DLD1 (cell line): Measurements from ENCODE around the gene LINGO1.

Experiments used
- in situ Hi-C: cut with HindIII; loops from 2 replicates; pipeline ENCODE4 v1.10.0; 2017; ENCODE audit warnings: low sequenced_read_pairs

Gene LINGO1

GRCh38 chr15:77617476-77618230 is 15.1 kb downstream of the LINGO1 start:
- in situ Hi-C loops, result no loop called here

- in situ Hi-C loops, result no loop called here
Observed at GRCh38 chr15:77616072-77616471, 16.6 kb downstream of the LINGO1 start.

- in situ Hi-C loops, result no loop called here
Observed at GRCh38 chr15:77615472-77615871, 17.2 kb downstream of the LINGO1 start.

DNA sequence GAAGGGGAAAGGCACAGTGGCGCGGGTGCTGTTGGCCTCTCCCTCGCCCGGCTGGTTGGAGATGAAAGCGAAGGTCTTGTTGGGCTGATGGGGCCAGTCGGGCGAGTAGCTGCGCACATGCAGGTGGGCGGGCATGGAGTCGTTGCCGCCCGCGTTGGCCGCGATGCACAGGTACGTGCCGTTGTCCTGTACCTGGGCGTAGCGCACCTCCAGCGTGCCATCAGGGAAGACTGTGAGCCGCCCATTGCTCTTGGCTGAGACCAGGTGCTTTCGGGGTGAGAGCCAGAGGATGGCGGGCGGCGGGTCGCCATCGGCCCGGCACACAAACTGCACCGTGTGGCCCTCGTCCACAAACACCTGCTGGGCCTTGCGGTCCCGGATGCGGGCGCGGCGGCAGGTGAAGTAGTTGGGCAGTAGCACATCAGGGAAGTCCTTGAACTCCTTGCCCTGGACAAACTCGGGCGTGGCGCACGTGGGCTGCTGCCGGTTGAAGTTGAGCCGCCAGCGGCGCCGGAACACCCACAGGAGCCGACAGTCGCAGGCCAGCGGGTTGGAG is 18.4 kb downstream of the LINGO1 start:
- in situ Hi-C loops, result no loop called here

GRCh38 chr15:77613814-77614213 is 18.9 kb downstream of the LINGO1 start:
- in situ Hi-C loops, result no loop called here

GRCh38 chr15:77612958-77613601 is 19.6 kb downstream of the LINGO1 start:
- in situ Hi-C loops, result no loop called here

GRCh38 chr15:77611767-77612166 is 20.9 kb downstream of the LINGO1 start:
- in situ Hi-C loops, result no loop called here

GRCh38 chr15:77610731-77611130 is 22.0 kb downstream of the LINGO1 start:
- in situ Hi-C loops, result no loop called here

GRCh38 chr15:77609558-77609957 is 23.2 kb downstream of the LINGO1 start:
- in situ Hi-C loops, result loop anchor here (5.0 kb wide), 1 partner anchor 72 kb away; no protein-coding TSS in a partner anchor

- in situ Hi-C loops, result loop anchor here (5.0 kb wide), 1 partner anchor 71 kb away; no protein-coding TSS in a partner anchor
Observed at GRCh38 chr15:77608774-77609173, 23.9 kb downstream of the LINGO1 start.

- in situ Hi-C loops, result loop anchor here (5.0 kb wide), 1 partner anchor 71 kb away; no protein-coding TSS in a partner anchor
Observed at GRCh38 chr15:77607894-77608261, 24.8 kb downstream of the LINGO1 start.

DNA sequence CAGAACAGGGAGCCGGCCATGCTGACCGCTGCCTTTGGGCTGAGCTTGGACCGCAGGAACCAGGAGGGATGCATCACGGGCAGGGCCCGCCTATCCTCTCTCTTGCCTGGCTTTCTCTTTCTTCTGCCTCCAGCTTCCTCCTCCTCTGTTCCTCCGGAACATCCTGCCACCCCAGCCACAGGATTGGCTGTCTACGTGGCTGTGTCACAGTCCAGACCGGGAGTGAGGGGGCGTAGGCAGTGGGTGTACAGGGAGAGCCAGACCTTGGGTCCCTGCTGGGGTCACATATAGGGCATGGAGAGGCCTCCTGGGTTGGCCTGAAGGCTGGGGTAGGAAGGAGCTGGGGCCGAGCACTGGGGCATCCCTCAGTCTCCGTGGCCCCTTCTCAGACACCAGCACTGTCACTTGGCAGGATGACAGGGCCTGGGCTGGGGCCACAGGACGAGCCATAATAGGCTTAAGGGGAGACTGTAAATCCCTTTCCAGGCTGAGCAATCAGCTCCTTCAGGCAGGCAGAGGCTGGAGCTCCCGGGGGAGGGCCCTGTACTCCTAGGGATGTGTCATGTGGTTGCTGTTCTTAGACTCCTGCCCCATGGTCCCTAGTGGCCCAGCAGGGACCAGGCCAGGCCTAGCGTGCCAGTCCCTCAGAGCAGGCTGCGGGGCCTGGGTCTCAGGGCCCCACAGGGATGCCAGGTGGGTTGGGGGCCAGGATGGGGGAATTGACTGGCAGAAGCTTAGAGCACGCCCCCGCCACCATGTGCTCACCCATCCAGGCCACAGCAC is 25.4 kb downstream of the LINGO1 start:
- in situ Hi-C loops, result loop anchor here (5.0 kb wide), 1 partner anchor 70 kb away; no protein-coding TSS in a partner anchor

DNA sequence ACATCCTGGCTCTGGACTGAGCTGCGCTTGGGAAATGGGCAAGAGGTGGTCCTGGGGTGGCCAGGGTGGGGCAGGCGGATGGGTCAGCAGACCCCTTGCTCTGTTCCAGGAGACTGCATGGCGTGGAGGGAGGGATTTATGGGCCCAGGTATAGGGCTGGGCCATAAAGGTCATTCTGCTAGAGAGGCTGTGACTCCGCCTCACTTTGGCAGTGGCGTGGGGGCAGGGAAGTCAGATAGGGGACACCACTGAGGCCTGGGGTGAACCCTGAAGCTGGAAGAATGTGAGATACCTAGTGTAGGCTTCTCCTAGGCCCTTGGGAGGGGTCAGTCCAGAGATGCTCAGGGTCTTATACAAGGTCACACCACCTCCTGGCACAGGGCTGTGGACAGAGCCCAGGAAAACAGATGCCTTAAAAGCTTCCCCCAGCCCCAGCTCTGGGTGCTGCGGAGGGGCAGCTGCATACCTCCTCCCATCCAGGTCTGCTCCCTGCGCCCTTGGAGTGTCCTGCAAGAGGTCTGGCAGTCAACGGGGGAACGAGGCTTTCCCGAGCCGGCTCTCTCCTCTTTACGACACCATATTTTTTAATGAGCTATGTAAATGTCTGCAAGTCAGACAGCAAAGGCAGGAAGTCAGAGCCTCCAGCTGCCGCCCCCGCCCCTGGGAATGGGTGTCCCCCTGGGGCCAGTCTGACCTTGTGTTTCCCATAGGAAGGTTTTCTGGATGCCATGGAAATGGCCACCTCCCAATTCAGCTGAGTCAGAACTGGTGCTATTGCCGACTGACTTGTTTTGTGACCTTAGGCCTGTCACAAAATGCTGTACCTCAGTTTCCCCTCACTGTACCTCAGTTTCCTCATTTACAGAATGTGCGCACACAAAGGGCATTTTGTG is 26.3 kb downstream of the LINGO1 start:
- in situ Hi-C loops, result loop anchor here (5.0 kb wide), 1 partner anchor 69 kb away; no protein-coding TSS in a partner anchor

DNA sequence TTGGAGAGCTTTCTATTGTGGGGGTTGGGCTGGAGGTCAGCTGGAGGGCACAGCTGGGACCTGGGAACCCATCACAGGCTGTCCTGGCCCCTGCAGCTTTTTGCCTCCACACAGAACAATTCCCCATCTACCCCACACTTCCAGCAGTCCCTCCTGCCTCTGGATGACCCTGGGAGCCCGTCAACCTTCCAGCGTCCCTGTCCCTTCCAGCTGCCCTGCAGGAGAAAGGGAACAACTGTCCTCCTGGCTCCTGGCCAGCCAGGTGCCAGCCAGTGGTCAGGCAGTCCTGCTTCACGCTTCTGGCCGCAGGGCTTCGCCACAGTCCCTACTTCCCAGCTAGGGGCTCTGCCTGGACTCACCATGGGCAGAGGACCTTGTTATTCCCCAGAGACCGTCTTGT is 27.2 kb downstream of the LINGO1 start:
- in situ Hi-C loops, result loop anchor here (5.0 kb wide), 1 partner anchor 68 kb away; no protein-coding TSS in a partner anchor

GRCh38 chr15:77604973-77605372 is 27.7 kb downstream of the LINGO1 start:
- in situ Hi-C loops, result loop anchor here (5.0 kb wide), 1 partner anchor 68 kb away; no protein-coding TSS in a partner anchor

DNA sequence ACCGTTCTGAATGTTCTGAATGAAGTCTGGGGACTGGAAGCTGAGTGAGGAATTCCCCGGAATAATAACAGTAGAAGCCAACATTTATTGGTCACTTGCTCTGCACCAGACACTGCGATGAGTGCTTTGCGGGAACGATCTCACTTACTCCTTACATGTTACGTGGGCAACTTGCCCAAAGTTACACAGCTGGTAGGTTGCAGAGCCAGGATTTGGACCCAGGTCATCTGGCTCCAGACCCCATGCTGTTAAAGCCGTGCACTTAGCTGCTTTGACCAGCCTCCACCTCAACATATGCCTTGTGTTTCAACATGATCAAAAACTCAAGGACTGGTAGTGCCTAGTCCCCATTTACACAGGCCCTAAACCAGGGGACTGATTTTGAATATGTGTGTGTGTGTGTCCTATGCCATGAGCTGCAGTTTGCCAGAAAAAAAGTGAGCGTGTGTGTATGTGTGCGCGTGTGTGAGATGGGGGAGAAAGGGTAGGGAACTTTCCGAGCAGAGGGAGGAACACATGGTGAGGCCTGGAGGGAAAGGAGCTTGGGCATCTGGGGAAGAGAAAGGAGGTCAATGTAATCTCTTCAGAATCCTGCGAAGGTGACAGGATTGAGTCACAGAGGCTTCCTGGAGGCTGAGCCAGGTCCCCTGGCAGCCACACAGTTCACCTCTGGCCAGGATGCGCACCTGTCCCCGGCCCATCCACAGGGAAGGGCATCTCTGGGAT is 28.9 kb downstream of the LINGO1 start:
- in situ Hi-C loops, result no loop called here

GRCh38 chr15:77602800-77603199 is 29.9 kb downstream of the LINGO1 start:
- in situ Hi-C loops, result no loop called here

- in situ Hi-C loops, result no loop called here
Observed at GRCh38 chr15:77599899-77600298, 32.8 kb downstream of the LINGO1 start.

GRCh38 chr15:77599357-77599756 is 33.4 kb downstream of the LINGO1 start:
- in situ Hi-C loops, result no loop called here
